PC-9 (cell line): ENCODE data around the gene ECSCR.

Experiments
- EZH2 ChIP-seq: fragments of 200-600 bp; sonication (generic); IDR thresholded peaks from 2 replicates; pipeline ENCODE4 v1.8.0; 2017; ENCODE audit warnings: antibody characterized with exemption, low read depth
- TF ChIP-seq, protein P1 (sequence below): fragments of 200-600 bp; sonication (generic); conservative IDR thresholded peaks from 2 replicates; pipeline ENCODE4 v1.6.1; 2017; ENCODE audit warnings: mixed run types, antibody characterized with exemption, mild to moderate bottlenecking, moderate library complexity

DNA sequence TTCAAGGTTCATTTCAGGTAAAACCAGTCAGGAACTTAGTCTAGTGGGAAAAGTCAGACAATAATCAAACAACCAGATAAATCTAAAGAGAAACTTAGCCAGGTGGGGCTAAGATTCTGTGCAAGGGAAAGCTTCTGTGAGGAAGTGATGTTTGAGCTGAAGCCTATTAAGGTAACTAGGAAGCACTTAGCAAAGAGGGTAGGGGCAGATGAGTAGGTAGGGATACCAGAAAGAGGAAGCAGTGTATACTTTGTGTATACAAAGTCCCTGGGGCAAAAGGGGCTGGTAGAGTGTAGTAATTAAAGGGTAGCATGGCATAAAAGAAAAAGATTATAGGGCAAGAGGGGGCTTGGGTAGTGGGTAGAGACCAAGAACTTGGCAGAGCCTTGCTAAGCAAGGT lies 55.0 kb downstream of the ECSCR start:
- TF ChIP-seq, protein P1, sequence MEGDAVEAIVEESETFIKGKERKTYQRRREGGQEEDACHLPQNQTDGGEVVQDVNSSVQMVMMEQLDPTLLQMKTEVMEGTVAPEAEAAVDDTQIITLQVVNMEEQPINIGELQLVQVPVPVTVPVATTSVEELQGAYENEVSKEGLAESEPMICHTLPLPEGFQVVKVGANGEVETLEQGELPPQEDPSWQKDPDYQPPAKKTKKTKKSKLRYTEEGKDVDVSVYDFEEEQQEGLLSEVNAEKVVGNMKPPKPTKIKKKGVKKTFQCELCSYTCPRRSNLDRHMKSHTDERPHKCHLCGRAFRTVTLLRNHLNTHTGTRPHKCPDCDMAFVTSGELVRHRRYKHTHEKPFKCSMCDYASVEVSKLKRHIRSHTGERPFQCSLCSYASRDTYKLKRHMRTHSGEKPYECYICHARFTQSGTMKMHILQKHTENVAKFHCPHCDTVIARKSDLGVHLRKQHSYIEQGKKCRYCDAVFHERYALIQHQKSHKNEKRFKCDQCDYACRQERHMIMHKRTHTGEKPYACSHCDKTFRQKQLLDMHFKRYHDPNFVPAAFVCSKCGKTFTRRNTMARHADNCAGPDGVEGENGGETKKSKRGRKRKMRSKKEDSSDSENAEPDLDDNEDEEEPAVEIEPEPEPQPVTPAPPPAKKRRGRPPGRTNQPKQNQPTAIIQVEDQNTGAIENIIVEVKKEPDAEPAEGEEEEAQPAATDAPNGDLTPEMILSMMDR, result no peak
- no peak for TF ChIP-seq EZH2
